NCI-H69 (cell line): ENCODE results near the gene NDUFAF2.
"Not testable (repeated sequence)": the region's sequence is repeated elsewhere in the genome, so short reads cannot be mapped to it uniquely, and the experiment has no call there.

Source experiments
- DNase-seq: peaks from one replicate; lab custom pipeline; 2025; lab: John Stamatoyannopoulos, UW

The NDUFAF2 gene

DNA sequence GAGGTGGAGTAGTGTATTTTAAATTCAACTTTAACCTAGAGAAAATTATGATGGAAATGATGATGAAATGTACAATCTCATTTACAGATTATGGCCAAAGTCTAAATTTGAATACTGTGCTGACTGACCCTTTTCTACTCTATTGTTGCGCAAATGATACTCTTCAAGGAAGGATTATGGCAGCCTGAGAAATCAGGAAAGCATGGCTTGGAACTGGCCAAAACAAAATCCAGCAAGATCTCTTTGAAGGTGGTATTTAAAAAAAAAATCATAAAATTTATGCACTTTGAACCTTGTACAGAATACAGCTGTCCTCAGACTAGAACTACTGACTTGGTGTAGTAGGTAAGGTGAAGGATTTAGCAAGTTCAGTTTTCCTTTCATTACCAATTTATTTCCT lies 105.3 kb downstream of the NDUFAF2 start:
- DNase-seq = no peak

DNA sequence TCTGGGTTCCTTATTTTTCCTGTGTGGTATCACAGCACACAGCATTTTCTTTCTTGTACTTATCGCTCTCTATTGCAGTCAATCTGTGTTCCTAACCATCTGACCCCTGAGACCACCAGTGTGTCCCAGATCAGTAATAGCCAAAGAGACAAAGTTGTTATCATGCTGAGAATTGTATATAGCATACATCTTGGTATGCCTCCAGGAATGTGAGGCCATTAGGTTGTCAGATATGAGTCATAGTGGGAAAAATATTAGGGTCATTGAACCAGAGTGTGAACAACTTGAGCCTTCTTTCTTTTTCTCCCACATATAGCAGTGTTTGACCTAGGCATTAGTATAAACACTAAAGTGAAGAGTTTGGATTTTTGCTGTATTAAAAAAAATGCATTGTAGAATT lies 106.3 kb downstream of the NDUFAF2 start:
- no peak for DNase-seq

DNA sequence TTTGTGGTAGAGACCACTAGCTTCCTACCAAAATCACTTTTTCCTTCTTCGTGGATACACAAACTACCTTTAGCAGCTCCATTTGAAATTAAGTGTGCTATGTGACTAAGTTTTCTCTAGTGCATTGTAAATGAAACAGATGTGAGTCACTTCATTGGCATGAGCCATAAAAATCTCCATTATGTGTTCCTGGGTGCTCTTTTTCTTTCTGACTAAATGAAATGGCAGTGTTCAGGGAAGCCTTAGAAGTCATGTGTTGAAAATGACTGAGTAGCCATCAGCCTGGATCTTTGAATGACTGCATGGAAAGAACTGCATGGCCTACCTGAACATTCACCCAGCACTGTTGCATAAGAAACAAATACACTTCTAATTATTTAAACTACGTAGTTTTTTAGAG lies 107.9 kb downstream of the NDUFAF2 start:
- DNase-seq = no peak

DNA sequence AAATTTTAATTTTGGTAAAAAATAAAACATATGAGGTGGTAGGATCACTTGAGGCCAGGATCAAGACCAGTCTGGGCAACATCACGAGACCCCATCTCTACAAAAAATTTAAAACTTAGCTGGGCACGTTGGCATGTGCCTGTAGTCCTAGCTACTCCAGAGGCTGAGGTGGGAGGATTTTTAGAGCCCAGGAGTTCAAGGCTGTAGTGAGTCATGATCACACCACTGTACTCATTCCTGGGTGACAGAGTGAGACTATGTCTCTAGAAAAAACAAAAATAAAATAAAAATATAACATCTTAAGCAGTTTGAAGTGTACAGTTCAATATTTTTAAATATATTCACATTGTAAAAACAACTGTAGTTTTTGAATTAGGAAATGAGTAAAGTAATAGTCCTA lies 108.9 kb downstream of the NDUFAF2 start:
- DNase-seq = no peak

DNA sequence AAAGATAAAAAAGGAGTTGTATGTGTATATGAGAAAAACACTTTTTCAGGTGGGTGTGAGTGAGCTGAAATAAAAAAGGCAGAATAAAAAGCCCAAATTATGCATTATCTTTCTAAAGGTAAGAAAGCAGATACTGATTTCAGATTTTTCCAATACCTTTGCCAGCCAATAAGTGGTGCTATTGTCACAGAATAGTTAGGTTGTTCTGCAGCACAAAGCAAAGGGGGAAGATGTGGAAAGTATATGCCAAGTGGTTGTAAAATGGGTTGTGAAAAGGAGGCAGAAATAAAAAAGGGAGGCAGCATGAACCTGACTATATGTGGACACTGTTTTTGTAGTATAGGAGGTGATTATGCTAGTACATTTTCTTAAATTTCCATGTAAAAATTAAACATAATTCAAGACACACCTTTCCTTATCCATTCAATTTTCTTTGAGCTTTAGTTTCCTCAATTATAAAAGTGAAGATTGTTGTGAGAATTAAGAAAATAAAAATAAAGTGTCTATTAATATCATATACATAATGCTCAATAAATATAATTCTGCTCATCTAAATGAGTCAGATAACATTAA lies 110.5 kb downstream of the NDUFAF2 start:
- peak; percentile 80 for DNase-seq

DNA sequence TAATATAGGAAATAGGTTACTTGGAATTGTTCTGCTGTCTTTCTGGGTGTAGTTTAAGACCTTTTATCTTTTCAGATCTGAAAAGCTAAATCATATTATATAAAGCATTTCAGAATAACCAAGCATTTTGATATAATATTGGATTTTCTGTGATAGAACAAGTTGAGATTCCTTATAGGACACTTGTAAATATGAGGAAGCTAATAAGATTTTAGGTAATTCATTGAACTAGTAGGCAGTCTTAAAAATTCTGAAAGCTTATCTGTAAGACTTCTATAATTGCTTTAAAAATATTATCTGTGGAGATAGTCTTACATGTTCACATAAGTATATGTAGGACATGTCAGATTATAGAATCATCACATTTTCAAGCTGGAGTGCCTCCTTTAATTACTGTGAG lies 114.5 kb downstream of the NDUFAF2 start:
- no peak for DNase-seq

DNA sequence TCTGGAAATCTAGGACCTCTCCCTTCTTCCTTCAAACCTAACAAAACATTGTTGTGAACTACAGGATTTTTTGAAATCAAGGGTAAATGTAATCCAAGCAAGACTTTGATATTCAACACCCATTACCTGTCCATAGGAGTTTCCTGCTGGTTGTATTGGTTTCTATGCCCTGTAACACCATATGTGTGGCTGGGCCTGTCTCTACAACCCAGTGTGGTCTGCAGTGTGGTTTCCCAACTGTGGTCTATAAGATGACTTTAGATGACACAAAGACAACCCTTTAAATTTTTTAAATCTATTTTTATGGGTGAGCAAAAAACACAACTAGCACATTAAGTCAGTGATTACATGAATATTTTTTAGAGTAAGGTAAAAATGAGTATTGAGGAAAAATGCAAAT lies 124.1 kb downstream of the NDUFAF2 start:
- no peak for DNase-seq

DNA sequence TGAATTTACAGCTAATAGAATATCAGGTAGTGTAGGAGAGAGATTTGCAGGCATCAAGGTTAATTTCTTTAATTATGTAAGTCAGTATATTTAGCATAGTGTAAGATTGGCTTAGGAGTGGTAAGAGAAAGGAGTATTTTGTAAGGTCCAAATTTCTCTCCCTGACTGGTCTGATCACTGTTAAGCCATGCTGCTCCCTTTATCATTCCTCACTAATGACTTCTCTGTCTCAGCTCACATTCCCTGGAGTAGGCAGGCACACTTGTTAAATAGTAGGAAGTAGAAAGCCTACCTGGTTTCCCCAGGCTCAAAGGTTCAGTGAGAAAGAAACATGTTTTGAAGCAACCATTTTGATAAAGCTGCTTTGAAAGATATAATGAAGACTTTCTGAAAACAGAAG lies 126.5 kb downstream of the NDUFAF2 start:
- no peak for DNase-seq

DNA sequence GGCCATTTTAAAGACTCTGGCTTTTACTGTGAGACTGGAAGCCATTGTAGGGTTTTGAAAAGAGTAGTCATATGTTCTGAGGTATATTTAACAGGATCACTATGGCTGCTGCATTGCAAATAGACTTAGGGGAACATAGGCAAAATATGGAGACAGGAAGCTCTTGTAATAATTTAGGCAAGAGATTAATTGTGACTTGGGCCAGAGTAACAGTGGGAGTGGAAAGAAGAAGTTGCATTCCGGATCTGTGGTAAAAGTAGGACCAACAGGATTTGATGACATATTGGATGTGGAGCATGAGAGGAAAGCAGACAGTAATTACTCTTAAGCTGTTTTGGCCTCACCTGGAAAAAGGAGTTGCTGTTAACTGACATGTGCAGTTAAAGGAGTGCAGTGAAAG lies 131.6 kb downstream of the NDUFAF2 start:
- DNase-seq = no peak

DNA sequence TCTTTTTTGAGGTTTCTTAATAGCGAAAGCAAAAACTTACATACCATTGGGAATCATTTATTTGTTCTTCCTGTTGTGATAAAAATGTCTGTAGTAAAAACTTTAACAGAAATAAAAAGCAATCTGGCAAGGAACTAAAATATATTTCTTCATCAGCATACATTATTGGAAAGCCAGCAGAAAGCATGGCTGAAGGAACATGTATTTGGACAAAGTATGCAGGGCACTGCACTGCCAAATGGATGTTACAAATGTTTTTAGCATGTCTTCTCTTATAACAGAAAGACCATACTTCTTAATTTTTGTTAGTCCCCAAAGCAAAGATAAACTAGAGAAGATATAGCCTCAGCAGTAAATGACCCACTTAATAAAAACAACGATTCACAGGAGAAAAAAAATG lies 136.7 kb downstream of the NDUFAF2 start:
- no peak for DNase-seq

DNA sequence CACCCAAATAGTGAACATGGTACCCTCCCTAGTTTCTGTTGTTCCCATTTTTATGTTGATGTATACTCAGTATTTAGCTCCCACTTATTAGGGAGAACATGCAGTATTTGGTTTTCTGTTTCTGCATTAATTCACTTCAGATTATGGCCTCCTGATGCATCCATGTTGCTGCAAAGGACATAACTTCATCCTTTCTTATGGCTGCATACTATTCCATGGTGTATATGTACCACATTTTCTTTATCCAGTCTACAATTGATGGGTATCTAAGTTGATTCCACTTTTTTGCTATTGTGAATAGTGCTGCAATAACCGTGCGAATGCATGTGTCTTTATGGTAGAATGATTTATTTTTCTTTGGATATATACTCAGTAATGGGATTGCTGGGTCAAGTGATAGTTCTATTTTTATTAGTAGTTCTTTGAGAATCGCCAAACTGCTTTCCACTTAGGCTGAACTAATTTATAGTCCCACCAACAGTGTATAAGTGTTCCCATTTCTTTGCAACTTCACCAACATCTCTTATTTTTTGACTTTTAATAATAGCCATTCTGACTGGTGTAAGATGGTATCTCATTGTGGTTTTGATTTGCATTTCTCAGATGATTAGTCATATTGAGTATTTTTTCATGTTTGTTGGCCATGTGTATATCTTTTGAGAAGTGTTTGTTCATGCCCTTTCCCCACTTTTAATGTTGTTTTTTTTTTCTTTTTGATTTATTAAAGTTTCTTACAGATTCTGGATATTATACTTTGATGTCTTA lies 137.7 kb downstream of the NDUFAF2 start:
- no peak for DNase-seq

DNA sequence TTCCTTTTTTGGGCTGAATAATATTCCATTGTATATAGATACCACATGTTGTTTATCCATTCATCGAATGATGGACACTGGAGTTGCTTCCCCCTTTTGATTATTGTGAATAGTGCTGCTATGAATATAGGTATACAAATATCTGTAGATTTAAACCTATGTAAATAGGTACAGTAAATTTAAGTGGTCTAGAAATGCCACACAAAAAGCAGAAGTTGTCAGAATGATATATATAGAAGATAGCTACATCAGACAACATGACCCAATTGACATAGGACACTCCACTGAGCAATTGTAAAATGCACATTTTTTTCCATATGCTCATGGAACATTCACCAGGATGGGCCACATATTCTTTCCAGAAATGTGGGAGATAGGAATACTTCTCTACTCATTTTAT lies 139.7 kb downstream of the NDUFAF2 start:
- DNase-seq = no peak

DNA sequence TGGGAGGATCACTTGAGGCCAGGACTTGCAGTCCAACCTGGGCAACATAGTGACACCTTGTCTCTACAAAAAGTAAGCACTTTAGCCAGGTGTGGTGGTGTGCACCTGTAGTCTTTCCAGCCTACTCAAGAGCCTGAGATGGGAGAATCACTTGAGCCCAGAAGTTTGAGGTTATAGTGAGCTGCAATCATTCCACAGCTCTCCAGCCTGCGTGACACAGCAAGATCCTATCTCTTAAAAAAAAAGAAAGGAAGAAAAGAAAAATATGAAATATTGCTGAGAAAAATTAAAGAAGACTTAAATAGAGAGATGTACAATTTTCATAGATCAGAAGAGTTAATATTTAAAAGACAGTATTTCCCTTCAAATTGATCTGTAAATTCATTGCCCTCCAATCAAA lies 140.9 kb downstream of the NDUFAF2 start:
- DNase-seq = no peak

DNA sequence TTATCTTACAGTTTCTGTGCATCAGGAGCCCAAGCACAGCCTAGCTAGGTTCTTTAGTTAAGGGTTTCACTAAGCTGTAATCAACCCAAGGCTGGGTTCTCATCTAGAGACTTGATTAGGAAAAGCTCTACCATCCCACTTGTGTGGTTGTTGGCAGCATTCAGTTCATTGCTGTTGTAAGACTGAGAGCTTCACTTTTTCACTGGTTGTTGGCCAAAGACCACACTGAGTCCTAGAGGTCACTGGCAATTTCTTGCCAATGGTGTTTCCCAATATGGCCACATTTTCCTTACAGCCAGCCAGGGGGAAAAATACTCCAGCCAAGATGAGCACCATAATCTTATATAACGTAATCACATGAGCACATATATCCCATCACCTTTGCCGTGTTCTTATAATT lies 142.9 kb downstream of the NDUFAF2 start:
- DNase-seq = no peak

DNA sequence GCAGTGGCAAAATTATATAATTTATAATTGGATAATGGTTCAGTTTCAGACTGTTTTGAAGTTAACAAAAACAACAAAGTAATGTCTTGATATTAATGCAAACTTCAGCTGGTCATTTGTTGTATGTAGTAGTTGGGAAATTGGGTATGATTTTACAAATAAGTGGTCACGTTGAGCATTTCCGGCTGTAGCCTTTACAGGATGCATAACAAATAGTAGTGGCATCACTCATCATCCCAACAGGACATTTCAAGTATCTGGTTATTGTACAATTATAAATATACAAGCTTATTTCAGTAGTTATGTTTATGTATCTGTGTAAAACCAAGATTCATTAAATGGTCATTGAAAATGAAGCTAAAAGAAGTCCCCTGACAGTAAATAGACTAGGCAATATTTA lies 144.3 kb downstream of the NDUFAF2 start:
- DNase-seq = no peak

DNA sequence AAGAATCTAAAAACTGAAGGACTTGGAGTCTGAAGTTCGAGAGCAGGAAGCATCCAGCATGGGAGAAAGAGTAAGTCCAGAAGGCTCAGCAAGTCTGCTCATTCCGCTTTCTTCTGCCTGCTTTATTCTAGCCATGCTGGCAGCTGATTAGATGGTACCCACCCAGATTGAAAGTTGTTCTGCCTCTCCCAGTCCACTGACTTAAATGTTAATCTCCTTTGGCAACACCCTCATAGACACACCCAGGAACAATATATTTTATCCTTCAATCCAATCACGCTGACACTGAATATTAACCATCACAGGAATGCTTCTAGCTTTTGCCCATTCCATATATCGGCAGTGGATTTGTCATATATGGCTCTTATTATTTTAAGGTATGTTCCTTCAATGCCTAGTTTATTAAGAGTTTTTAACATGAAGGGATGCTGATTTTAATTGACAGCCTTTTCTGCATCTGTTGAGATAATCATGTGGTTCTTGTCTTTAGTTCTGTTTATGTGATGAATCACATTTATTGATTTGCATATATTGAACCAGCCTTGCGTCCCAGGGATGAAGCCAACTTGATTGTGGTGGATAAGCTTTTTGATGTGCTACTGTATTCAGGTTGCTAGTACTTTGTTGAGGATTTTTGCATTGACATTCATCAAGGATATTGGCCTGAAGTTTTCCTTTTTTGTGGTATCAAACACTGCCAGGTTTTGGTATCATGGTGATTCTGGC lies 148.2 kb downstream of the NDUFAF2 start:
- DNase-seq = not testable (repeated sequence)

DNA sequence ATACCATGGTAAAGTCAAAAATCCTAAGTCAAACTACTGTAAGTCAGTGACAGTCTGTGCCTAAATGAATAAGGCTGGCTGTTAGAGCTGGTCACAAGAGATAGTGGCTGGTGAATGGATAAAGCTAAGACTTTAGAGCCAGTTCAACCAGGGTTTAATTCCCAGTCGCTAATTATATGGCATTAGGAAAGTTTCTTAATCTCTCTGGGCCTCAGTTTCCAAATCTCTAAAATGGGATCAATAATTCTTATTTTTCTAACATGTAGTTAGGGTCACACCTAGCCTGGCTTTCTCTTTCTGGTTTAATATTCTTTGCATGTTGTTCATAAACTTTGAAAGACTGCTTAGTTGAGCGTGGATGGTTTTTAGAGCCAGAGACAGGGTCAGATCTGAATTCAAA lies 152.5 kb downstream of the NDUFAF2 start:
- no peak for DNase-seq

DNA sequence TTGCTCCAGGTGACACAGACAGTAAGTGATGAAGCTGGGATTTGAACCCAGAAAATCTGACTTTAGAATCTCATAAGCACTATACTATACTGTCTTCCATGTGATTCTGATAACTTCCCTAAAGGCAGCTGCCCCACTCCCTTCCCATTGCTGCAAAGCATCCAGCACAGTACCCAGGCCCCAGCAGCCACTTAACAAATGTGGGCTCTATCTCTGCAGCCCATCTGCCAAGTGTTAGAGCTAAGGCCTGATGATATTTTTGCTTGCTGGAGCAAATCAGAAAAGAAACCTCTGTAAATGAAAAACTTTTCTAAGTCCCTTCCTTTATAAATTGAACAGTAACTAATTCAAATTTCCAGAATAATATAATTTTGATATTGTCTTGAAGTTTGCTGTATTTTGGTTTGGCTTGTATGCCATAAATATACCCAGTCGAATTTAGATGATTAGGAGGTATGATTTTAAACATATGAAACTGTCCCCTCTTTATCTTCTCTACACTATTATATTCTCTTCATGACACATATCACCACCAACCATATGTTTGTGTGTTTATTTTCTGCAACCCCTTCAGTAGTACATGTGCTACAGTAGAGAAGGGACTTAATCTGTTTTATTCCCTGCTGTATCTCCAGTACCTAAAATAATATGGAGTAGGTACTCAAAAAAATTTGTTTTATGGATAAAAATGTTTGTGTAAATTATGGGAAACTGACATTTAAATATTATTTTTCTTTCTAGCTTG lies 153.4 kb downstream of the NDUFAF2 start:
- no peak for DNase-seq

DNA sequence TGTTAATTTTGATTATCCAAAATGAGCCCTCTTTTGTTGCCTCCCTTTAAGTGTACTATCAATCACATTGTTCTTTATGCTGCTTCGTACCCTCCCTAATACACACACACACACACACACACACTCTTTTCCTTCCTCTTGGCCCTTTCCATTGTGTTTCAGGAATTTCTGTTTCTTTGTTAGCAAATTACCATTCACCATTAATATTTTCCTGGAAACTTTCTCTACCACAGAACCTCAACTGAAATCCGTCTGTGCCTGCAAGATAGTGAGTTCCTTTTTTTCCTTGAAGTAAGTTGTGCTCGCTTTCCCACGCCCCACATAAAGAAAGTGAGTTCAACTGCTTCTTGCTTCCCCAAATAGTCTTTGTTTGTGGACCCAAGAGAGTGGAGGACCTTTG lies 155.4 kb downstream of the NDUFAF2 start:
- DNase-seq = no peak

DNA sequence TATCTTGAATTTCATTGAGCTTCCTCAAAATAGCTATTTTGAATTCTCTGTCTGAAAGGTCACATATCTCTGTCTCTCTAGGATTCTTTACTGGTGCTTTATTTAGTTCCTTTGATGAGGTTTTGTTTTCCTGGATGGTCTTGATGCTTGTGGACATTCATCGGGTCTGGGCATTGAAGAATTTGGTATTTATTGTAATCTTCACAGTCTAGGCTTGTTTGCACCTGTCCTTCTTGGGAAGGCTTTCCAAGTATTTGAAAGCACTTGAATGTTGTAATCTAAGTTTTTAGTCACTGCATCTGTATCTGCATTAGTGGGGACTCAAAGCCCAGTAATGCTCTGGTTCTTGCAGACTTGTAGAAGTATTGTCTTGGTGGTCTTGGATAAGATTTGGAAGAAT lies 169.4 kb downstream of the NDUFAF2 start:
- no peak for DNase-seq

DNA sequence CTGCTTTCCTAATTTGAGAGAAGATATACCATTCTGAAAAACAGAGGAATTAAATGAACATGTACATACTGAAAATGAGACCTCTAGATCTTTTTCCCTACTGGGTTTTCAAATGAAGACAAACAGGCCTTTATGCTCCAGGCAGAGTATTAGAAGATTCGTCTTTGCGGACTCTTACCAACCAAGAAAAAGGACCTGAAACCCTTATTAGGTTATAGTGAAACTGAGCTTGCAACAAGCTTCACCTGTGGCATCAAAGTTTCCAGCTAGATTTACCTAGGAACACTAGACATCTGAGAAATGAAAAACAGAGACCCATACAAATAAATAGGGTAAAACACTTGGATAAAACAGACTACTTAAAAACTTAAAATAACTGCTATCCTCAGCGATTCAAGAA lies 171.0 kb downstream of the NDUFAF2 start:
- no peak for DNase-seq

DNA sequence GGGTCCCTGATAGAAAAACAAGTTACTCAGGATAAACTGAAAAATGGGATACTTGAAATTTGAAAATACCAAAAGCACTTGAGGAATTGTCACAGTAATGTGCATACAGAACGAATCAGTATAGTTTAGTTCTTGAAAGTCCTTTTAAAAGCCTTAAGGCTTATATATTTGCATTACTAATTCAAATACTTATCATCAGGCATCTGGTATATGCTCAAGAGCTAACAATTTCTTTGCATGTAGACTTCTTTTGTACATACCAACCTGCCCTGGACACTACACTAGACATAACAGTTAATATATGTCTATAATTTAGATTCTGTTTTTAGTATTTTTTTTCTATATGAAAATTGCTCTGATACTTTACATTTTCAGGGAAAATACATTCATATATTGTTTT lies 174.1 kb downstream of the NDUFAF2 start:
- DNase-seq = no peak

DNA sequence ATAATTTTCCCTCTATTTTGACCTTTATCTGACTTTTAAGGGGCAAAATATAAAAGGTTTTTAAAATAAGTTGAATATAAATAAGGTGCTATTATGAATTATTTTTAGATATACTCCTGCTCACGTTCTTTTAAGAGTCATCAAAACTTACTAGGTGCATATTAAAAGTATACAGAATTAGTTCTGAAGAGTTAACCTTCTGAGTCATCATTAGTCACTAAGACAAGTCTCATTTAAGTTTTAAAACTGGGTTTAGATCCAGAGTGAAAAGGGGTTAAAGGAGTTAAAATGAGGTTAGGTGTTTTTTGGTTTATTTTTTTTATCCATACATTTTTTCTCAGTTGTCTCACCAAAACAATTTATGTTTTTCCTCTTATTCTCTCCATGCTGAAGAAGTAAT lies 175.5 kb downstream of the NDUFAF2 start:
- DNase-seq = no peak
